GM19438 (cell line): ENCODE data around the gene NRP1.
"Not testable (repeated sequence)": the region's sequence is repeated elsewhere in the genome, so short reads cannot be mapped to it uniquely, and the experiment has no call there.

ENCODE experiments used
- ATAC-seq: cut with Tn5 transposase; IDR thresholded peaks from one replicate; pipeline ENCODE4 v1.9.1; 2021; ENCODE audit warnings: low read depth; ENCODE audit not compliant: unreplicated experiment

Gene NRP1

DNA sequence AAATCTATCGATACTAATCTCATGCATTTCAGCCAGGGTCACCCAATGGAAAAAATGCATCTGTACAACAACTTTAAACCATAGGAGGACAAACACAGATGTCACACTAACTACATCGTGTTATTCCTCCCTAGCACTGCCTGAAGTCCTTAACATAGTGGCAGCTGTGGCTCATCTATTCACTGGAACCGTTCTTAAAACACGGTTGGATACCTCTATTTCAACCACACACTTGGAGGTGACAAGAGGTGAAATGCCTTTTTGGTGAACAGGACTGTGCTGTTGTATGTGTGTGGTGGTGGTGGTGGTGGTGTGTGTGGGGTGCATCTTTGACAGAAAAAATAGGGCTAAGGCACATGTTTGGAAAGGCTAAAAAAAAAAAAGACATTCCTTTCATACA, 93.1 kb downstream of the NRP1 start:
- no peak for ATAC-seq

DNA sequence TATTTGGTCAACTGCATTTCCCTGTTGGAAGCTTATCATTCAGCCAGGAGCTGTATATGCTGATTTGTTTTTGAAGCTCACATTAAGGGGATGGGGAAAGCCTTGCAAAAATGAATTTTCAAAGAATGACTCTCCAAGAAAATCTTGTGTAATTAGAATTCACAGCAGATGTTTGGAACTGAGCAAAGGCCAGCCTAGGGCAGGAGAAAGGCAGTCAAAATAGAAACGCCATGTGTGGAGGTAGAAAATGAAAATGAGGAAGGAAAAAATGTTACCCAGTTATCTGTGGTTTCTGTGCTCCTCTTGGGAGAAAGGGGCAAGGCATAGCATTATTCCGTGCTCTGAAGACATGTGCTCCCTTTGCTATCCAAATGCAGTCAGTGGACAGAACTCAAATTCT, 93.5 kb downstream of the NRP1 start:
- no peak for ATAC-seq

DNA sequence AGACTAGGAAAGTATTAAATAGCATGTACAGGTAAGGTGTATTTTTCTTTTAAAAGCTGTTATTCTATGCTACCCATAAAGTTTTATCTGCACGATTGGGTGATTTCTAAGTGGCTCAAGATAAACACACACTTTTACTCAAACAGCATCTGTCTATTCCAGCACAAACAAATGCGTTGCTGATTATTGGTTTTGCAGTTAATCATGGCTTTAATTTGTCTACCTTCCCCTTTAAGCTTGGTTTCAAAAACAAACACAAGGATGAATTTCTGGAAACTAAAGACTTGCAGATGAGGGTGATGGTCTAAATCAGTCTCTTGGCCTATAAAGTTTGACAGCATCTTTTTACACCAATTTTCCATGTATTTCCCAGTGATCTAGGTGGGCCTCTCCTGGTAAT, 94.2 kb downstream of the NRP1 start:
- ATAC-seq: no peak

DNA sequence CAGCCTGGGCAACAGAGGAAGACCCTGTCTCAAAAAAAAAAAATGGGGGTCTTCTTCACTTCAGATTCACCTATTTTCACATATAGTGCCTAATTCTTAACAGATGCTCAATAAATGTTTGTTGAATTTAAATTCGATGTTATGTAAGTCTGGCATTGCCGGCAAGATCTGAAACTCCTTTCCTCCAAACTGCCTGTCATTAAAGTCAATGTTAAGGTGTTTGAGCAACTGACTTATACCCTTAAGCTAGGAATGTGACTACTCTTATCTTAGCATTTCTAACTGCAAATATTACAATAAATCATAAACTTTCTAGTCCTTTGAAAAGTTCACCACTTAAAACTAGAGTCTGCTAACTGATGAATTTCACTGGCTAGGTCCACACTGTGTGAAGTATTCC, 95.2 kb downstream of the NRP1 start:
- ATAC-seq: no peak

DNA sequence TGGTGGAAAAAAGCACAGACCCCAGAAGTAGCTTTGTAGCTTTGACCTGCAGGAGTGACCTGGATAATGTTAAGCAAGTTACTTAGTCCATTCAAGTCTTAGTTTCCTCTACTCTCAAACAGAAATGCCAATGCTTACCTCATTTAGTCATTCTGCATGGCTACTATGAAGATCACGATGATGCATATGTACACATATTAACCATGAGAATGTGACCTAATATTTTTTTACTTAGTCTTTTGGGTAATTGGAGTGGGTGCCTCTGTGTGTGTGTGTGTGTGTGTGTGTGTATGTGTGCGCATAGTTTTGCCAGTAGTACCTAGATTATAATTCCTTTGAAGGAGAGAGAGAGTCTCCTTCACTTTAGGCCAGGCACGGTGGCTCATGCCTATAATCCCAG, 95.8 kb downstream of the NRP1 start:
- no peak for ATAC-seq

DNA sequence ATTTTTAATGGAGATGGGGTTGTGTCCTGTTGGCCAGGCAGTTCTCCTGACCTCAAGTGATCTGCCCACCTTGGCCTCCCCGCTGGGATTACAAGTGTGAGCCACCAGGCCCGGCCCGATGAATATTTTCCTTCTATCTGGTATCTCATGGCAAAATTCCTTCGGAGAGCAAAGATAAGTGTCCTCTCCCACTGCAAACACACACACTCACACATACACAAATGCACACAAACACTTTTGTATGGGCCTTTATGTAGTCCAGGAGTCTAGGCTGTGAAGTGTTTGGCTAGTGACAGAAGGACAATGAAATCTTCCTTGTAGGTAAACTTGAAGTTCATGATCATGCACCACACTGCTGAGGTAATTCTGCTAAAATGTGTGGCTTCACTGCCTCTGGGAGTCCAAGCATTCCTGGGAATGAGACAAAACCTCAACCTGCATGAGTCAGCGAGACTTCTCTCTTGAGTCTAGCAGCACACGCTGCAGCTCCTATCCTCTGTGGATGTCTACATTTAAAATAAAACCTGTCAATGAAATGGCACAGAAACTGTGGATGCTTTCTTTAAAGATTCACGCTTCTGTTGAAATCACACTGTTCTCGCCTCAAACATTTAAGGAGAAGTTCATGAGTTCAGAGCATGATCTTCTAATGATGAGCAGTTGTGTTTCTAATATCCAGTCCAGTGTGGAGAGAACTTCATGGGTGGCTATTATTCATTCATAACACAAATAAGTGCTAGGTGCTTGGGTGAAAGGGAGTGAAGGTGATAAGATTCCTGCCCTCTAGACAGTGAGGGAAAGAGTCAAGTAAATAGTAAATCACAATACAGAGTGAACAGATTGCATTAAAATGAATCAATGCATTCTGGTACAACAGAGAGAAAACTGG, 96.5 kb downstream of the NRP1 start:
- ATAC-seq: no peak

DNA sequence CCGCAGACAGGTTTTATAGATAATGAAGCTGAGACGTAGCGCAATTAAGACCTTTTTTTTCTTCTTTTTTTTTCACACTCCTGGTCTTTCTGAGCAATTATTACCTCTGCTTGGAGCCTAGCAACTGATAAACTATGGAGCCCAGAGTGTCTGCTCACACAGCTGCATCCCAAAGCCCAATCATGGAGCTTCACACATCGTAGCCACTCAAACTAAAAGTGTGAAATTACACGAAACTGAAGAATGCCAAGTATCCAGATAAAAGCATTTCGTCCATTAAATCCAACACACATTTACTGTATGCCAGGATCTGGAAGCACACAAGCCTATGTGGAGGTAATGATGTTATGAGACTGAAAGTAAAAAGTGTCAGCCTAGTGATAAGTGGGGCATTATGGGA, 97.6 kb downstream of the NRP1 start:
- ATAC-seq: no peak

DNA sequence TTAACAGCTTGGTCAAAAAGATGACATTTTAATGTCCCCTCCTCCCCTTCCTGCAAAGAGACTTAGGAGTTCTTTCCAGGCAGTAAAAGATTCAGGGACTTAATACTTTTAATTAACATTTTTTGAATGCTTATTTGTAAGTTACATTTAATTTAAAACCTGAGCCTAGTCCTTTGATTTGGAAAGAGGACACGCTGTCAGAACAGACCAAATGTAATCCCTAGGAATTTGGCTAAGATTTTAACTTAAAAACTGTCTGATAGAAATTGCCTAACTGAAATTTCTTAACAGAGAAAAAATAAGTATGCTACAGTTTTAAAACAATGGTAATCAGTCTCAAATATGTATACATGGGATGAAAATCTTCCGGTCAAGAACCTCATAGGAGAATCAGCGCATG, 98.5 kb downstream of the NRP1 start:
- ATAC-seq: no peak

DNA sequence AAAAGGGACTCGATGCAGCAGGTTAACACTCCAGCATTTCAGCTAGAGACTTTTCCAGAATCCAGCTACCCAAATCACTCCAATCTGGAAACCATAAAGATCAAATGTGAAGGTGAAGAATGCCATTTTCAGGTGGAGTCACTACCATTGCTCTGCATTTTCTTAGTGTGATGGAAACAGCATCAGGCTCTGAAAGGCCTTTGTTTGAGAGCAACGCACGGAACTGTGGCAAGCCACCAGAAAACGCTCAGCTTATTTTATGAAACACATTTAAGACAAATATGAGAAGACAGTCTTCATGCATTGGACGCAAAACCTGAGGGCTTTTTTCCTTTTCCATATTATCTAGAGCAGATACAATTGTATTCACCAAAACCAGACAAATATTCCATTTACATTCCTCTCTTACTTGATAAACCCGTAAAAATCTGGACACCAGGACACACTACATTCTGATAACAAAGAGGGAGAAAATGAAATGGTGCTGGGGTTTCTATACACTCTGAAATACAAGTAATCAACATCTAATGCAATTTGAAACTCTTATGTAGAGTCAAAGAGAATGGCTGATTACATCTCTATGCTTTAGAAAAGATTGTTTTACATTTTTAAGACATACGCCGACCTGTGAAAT, 99.1 kb downstream of the NRP1 start:
- no peak for ATAC-seq

DNA sequence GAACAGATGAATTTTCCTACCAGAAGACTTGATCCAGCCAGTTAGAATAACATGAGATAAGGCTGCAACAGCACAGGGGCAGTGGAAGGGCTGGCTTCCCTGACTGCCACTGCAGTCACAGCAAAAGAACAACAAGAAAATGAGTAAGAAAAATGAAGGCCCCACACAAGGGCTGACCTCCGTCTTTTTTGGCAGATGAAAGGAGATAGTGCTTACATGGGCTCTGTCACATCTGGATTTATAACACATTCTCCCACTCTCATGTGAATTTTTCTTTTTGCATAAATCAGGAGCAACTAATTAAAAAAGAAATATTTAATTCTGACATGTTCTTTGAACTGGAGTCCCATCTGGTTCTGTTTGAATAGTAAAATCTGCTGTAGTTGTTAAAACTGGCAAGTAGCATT, 99.6 kb downstream of the NRP1 start:
- no peak for ATAC-seq

DNA sequence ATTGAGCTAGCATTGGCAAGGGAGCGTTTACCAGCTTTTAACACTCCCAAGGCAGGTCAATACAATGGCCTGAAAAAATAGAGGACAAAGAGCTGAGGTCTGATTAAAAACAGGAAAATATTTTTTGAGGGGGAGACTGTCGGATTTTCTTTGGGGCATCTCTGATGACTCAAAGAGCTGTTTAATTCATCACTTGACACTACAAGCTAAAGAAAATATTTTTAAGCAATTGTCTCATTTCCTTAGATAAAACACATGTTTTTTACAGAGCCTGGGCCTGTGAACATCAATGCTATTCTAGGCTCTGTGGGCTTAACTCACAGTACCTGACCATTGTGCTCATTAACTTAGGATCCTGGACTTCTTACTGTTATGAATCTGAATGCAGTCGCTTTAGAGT, 100.8 kb downstream of the NRP1 start:
- ATAC-seq: no peak

DNA sequence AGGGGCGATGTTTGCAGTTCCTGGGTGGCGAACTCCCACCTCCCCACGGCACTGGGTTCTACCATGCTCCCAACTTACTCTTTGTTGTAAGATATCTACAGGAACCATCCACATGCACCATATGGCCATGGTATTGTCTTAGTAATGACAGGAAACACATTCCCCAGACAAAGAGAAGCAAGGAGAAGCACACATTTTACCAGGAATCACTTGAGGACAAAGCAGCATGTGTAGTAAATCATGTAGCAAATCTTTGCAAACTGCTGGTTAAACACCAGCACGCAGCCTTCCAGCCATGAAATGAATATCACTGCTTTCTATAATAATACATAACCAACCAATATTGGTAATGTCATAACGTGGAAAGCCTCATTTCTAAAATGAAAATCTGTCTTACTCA, 101.2 kb downstream of the NRP1 start:
- ATAC-seq: no peak

DNA sequence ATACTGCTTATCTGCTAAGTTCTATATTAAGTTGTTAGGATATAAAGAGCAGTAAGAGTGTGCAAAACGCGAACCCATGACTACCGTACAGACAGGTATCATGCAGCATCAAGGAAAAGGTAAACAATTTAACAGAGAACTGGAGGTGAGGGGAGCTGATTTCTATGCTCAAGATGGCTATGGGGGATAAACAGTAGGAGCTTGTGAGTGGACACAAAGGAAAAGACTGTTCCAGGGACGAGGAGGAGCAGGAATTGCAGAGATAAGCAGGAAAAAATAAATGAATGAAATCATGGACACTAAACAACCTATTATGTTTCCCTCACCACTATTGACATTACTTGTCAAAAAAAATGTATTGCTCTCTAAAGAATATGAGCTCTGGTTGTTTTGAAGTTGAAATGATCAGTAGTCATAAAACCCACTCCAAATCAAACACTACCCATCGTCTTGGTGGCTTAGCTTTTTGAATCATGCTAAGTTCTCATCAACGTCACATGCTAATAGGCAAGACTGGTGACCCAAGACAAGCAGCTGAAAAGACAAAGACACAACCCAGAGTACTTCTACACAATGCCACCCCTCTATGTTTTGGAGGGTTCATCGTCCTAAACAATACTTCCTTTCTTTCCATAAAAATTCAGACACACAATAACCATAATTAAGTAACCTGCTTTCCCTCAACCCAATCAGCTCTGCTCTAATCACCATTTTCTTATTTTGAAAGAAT, 102.7 kb downstream of the NRP1 start:
- no peak for ATAC-seq

DNA sequence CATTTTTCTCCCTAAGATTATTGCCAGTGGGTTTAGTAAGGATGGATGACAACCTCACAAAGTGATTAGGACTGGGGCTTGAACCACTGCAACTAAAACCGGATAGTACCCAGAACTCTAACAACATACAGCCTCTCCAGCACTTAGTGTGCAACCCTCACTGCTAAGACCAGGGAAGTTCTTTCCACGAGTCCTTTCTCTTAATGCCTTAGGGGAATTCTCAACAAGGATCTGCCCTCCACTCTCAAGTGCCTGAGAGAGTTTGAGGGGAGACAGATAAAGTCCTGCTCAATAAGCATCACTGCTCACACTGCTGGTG, 104.6 kb downstream of the NRP1 start:
- no peak for ATAC-seq

DNA sequence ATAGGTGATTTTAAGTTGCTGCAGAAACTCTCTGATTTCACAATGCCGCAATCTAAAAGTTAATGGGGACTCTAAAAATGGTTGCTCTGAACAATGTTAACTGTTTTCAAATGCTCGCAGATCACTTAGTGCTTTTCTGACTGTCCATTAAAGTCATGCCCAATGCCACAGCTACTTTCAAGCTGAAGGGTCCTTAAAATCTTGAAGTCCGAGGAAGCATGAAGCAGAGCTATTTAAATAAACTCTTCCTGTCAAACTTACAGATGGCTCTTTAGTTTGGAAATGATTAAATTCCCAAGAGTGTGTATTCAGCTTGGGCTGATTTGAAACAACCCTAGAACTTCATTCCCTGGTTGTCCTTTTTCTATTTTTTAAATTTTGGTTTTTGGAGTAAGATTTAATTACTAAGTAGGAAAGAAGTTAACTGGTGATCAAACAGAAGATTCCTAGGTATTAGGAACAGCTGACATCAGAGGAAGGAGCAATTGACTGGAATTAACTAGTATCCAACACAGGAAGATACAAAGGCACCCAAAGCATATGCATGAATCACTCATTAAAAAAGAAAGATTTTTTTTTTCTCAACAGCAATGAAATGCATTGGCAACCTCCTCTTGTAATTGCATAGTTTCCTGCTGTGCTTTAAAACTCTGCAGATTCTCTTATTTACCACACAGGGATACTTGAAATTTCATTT, 105.1 kb downstream of the NRP1 start:
- ATAC-seq: no peak

DNA sequence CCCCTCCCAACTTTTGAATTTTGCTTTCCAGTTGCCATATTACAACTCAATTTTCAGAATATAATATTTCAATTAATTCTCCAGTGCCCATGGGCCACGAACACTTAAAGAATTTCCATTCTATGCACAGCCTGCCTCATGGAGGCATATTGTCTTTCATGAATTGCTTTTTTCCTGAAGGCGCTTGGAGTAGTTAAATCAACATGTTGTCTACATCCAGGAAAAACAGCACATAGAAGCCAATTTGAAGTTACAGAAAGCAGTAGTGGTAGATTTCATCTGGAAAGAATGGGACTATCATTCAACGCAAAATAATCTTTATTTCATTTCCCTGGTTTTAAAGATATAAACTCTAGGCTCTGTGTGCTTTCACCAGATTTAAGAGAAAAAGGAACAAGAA, 106.0 kb downstream of the NRP1 start:
- ATAC-seq: no peak

DNA sequence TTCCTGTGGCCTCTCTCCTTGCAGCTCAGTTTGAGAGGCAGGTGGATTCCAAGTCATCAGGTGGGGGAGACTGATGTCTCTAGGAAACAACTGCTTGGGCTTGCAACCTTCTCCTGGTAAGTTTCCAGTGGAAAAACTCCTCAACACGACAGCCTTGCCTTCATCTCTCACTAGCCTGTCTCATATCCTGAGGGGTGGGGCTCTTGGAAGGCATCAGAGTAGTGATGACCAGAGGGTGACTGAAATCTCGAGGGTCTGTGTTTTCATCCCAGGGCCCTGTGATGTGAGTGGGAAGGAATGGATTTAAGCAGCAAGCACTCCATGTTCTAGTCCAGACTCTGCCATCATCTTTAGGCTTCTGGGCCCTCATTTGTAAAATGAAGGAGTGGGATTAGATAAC, 107.0 kb downstream of the NRP1 start:
- ATAC-seq: no peak

DNA sequence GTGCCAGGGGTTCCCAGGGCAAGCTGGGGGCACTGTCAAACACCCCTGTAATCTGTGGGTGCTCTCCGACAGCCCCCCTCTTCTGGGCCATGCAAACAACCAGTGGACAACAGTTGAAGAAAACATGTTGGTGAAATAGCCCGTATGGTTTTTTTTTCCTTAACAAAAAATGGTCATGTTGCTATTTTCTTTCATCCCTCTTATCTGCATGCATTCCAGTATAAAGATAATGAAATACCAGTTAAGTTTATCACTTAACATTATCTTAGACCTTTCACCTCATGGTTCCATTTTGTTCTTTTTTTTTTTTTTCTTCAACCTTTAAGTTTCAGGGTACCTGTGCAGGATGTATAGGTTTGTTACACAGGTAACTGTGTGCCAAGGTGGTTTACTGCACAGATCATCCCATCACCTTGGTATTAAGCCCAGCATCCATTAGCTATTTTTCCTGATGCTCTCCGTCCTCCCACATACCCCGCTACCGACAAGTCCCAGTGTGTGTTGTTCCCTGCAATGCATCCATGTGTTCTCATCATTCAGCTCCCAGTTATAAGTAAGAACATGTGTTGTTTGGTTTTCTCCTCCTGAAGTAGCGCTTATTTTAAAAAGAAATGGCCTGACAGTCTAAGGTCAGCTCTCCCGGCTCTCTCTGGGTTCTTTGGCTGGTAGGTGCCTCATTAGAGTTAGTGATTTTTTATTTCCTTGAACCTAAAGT, 110.1 kb downstream of the NRP1 start:
- no peak for ATAC-seq

DNA sequence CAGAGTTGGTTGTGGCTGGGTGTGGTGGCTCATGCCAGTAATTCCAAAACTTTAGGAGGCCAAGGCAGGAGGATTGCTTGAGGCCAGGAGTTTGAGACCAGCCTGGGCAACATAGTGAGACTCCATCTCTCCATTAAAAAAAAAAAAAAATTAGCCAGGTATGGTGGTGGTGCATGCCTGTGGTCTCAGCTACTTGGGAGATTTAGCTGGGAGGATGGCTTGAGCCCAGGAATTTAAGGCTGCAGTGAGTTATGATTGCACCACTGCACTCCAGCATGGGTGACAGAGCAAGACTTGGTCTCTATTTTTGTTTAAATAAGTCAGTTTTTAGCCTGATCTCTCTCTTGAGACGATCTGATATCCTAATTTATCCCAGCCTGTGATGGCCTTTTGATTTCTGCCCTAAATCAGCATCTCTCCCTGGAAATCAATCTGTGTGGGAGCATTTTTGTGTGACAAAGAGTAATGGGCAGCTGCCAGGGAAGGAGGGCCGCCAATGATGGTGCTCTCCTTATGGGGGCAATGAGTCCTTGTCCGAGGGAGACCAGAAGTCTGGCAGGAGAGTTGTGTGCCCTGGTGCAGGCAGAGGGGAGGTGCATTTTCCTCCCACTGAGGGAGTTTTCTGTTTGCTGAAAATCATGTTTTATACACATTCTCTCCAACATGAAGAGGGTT, 111.0 kb downstream of the NRP1 start:
- ATAC-seq: no peak

DNA sequence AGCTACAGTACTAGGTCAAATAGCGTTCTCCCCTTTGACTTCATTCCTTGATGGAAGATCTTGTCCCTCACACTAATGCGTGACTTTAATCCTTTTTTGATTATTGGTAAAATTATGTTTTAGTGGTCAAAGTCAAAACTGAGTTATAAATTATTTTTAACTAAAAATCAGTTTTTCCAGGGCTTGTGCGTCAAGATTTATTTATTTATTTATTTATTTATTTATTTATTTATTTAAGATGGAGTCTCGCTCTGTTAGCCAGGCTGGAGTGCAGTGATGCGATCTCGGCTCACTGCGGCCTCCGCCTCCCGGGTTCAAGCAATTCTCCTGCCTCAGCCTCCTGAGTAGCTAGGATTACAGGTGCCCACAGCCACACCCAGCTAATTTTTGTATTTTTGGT, 112.2 kb downstream of the NRP1 start:
- ATAC-seq: not testable (repeated sequence)
